A172 (cell line): ENCODE data around the gene DBNDD2. TPM values are rescaled to one million over a fixed set of nuclear protein-coding genes. Genes with fewer than 3 reads are reported as not detected.

ENCODE experiments used
- DNase-seq: peaks from one replicate; pipeline ENCODE4 v3.0.0-alpha.2; 2015; ENCODE audit warnings: low spot score
- total RNA-seq: library from RNA; depleted of rRNA; stranded (reverse); fragments of >200 nt; shearing (Covaris generic); gene quantifications from 2 replicates; pipeline ENCODE4 v1.2.3, GENCODE V29; 2014

Gene DBNDD2
- total RNA-seq, 1 experiment from 2014 or later: 1.7 TPM

DNA sequence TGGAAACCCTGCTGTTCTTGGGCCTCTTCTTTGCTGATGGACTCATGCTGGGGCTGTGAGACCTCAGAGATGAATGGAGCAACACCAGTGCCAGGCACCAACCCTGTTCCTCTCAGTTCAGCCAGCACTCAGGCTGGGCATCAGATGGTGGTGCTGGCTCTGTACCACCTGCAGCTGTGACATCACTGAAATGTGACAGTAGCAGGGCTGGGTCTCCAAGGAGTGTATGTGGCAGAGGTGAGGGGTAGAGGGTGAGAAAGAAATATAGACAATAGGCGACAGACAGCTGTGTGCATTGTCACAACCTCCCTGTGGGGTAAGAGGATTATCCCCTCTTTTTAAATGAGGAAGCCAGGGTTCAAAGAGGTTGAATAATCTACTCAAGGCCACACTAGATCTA lies 29.9 kb upstream of the DBNDD2 start, which contains the start of gene TP53TG5:
TP53TG5 (minus strand) TSS at position 135 of the 400 bp plus-strand sequence; CDS start at position 46, 89 bp downstream.
- DNase-seq: no peak

DNA sequence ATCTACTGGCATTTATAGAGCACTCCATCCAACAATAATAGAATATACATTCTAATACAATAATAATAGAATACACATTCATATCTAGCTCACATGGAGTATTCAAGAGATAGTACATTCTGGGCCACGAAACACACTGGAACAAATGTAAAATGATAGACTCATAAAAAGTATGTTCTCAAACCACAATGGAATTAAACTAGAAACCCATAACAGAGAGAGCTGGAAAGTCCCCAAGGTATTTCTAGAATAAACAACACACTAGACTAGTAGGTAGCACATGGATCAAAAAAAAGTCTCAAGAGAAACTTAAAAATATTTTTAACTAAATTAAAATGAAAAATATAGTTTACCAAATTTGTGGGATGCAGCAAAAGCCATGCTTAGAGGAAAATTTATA lies 20.8 kb upstream of the DBNDD2 start:
- no peak for DNase-seq

DNA sequence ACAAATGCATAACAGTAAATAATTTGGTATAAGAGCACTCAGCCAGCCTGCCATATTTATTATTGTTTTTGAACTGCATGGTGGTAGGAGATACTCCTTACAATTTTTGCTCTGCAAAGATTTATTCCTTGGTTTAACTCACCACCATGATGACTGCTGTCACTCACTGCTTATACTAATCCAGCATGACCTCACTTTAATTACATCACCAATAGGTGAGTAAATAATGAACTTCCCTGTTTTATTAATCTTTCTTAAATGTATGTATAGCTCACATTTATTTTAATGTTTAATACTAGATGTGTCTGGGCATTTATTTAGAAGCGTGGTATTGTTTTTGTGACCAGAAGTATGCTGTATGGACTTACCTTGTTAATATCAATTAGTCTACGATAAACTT lies 17.2 kb upstream of the DBNDD2 start:
- DNase-seq: no peak

DNA sequence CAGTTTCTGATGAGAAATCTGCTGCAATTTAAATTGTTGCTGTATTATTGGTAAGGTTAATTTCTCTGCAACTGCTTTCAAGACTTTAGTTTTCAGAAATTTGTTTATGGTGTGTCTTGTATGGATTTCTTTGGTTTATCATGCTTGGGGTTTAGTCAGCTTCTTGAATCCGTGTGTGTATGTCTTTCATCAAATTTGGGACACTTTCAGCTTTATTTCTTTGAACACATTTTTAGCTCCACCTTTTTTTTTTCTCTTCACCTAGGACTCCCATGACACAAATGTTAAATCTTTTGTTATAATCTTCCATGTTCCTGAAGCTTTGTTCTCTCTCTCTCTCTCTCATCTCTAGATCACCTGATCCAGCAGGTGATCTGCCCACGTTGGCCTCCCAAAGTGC lies 16.5 kb upstream of the DBNDD2 start:
- no peak for DNase-seq

DNA sequence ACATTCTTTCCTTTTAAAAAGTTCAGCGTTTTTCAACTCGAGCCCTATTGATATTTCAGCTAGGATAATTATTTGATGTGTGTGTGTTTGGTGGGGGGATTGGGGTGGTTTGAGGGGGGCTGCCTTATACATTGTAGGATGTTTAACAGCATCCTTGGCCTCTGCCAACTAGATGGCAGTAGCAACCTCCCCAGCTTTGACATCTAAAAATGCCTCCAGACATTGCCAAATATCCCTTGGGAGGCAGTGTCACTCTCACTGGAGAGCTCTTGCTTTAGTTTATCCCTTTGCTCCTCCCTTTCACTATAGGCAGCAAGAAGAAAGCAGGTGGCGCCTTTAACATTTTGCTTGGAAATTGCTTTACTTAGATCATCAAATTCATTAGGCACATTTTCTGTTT lies 15.4 kb upstream of the DBNDD2 start:
- no peak for DNase-seq

DNA sequence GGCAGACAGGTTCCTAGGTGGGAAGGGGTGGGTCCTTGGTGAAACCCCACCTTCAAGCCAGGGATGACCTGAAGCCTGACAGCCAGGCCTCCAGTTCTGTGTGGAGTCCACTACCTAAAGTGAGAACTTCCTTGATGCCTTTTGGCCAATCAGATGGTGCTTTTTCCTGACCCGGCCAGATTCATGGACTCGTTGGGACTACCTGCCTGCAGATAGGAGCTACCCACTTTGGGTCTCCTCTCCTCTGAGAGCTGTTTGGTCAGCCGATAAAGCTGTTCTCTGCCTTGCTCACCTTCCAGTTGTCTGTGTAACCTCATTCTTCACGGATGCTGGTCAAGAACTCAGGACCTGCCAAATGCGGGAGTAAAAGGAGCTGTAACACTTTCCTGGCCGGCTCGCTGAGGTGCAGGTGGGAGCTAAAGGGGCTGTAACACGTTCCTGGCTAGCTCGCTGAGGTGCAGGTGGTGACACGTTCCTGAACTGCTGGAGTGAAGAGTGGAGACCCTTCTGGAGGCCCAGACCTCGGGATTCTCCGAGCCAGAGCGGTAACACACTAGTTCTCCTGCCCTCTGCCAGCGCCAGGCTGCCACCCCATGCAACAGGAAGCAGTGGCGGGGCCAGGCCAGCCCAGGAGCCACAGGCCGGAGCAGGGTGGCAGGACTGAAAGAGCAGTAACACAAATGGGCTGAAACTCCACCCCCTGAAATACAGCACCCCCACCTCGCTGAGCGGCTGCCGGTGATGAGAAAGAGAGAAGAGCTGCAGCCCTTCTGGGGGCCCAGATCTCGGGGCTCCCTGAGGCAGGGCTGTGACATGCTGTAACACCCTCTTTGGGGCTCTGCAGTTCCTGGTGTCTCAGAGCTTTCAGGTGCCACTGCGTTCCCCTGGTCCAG lies 13.6 kb upstream of the DBNDD2 start:
- no peak for DNase-seq

DNA sequence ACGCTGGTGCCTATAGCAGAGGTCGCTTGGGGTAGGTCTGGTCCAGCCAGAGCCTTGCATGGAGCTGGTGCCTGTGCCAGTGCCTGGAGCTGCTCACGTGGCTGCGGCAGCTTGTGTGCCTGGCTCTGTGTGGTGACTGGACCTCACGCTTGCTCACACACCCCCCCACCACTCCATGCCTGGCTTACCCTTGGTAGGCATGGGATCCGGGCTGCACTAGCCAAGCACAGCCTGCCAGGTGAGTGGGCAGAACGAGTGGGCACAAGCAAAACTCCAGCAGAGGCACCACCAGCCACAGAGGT lies 13.0 kb upstream of the DBNDD2 start:
- DNase-seq: no peak

DNA sequence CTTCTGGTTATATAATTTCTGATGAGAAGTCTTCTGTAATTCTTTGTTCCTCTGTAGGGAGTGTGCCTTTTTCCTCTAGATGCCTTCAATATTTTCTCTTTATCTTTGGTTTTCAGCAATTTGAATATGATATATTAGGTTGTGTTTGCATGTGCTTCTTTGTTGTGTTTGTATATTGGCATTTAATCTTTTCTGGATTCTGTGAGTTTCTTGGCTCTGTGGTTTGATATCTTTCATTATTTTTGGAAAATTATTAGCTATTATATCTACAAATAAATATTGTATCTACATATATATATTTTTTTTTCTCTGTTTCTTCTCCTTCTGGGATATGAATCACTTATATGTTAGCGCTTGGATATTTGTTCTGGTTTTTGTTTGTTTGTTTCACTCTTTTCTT lies 9.1 kb upstream of the DBNDD2 start:
- DNase-seq: no peak

DNA sequence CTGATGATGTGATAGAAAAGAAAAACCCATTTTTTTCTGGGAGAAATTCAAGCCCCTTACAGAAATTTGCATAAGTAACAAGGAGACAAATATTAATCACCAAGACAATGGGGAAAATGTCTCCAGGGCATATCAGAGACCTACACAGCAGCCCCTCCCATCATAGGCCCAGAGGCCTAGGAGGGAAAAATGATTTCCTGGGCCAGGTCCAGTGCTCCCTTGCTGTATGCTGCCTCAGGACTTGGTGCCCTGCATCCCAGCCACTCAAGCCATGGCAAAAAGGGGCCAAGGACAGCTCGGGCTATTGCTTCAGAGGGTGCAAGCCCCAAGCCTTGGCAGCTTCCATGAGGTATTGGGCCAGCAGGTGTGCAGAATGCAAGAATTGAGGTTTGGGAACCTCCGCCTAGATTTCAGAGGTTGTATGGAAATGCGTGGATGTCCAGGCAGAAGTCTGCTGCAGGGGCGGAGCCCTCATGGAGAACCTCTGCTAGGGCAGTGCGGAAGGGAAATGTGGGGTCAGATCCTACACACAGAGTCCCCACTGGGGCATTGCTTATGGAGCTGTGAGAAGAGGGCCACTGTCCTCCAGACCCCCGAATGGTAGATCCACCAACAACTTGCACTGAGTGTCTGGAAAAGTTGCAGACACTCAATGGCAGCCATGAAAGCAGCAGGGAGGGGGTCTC lies 7.6 kb upstream of the DBNDD2 start:
- DNase-seq: no peak

DNA sequence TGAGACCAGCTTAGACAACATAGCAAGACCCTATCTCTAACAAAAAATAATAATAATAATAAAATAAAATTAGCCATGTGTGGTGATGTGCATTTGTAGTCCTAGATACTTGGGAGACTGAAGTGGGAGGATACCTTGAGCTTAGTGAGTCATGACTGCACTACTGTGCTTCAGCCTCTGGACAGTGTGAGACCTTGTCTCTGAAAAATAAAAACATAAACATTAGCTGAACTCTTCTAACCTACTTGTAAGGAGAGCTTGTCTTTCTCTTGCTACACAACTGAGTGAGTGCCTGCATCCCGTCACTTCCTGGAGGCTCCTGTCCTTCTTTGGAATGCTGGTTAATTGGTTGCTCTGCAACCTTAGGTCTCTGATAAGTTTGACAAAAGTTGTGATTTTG lies 5.1 kb upstream of the DBNDD2 start:
- no peak for DNase-seq

DNA sequence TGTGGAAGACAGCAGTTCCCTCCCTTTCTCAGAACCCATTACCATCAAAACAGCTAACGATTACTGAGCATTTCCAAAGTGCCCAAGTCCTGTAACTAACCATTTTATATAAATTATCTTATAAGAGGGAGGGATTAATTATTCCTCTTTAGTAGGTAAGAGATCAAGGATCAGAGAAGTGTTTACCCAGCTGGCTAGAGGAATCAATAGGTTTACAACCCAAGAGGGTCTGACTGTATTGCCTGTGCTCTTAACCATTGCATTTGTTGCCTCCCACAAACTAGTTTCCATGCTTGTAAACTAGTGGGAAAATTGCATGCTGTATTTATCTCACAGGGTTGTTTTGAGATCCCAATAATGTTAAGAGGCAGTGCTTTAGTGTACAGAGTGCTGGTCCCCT lies 3.7 kb upstream of the DBNDD2 start:
- no peak for DNase-seq

DNA sequence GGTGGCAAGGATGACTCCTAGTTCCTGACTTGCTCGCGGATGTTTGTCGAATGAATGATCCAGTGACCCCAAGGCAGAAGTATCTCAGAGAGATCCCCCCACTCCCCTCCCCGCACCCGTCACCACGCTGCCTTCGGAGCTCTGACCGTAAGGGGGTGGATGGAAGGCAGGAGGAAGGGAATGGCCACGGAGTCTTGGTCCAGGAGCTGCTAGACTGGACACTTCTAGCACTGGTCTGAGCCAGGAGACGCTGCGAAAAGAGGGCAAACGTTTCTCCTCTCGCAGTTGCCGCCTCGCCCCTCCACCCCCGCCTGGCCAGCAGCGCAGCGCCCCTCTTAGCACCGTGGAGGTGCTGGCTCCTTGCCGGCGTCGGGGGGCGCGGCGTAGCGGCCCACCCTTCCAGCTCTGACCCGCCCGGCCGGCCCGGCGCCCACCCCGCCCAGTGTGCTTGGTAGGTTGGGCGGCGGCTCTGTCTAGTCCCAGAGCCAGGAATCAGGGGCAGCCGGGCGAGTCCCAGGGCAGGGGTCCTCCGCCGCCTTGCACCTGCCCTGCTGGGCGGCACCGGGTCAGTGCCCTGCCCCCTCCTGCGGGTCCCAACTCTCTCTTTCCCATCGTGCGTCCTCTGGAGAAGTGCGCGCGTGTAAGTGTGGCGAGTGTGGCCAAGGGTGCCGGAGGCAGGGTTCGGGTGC lies 2.4 kb upstream of the DBNDD2 start:
- DNase-seq: no peak

DNA sequence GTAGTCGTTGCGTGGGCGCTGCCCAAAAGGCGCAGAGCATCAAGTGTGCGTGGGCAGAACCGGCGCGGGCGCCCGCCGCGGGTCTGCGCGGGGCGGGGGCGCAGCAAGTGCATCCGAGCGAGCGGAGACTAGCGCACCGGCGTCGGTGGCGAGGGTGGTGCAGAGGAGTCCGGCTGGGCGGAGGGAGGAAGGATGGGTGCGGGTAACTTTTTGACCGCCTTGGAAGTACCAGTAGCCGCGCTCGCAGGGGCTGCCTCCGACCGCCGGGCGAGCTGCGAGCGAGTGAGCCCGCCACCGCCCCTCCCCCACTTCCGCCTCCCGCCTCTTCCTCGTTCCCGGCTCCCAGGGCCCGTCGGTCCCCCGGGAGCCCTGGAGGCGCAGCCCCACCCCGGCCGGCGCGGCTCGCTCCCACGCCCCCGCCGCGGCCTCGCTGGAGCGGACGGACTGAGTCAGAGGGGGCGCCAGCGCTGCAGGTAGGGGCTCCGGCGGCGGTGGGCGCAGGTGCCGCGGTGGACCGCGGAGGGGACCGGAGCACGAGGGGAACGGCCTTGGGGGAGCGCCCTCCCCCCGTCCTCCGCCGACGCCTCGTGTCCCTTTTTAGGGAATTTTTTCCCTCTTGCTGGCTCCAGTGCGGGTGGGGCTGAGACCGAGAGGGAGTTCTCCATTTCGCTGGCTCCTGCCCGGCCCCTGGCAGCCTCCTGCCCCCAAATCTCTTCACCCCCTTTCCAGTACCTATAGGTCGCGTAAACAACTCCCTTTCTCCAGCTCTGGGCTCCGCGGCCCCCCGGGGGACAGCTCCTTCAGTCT lies 1.6 kb upstream of the DBNDD2 start:
- peak; percentile 25 for DNase-seq

DNA sequence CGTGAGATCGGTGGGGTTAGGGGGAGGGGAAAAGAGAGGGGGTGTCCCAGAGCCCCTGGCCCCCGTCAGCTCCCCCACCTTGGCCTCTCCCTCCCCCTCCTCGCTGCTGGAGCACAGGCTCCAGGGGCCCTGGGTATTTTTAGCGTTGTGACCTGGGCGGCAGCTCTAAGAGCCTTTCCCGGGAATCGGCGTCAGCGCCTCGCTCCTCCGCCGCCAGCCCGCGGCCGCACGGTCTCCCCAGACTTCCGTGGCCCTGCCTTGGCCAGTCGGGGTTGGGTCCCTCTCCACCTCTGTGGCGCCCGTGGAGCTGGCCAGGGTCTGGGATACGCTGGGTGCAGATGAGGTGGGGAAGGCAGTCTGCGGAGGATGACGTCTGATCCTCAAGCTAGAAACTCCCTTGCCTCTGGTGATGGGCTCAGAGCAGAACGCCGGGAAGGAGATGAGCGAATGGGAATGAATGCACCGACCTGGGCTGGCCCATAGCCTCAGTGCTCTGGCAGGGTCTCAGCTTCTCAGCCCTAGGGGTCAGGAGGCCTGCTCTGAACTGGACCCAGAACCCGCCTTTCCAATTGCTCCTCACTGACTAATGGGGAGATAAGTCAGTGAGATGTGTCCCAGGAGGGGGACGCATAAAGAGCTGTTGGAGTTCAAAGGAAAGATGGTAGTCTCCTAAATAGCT lies 883 bp upstream of the DBNDD2 start:
- DNase-seq: no peak

DNA sequence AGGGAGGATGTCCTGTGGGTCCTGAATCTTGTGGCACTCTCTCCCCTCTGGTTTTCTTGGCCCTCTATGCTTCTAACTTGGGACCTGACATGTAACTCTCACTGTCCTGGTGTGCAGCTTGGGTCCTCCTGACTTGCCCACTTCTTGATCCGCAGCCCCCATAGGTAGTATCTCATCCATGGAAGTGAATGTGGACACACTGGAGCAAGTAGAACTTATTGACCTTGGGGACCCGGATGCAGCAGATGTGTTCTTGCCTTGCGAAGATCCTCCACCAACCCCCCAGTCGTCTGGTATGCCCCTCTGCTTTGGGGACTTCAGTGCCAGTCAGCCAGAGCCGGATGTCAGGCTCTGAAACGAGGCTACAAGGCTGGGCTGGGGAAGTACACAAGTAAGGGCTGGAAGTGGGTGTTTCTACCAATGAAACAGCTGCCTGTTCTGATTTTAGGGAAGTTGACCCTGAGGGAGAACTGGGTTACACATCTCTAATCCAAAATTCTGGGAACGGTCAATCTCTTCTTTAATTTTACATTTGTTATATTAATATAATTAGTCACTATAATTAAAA lies 641 bp downstream of the DBNDD2 start:
- no peak for DNase-seq

DNA sequence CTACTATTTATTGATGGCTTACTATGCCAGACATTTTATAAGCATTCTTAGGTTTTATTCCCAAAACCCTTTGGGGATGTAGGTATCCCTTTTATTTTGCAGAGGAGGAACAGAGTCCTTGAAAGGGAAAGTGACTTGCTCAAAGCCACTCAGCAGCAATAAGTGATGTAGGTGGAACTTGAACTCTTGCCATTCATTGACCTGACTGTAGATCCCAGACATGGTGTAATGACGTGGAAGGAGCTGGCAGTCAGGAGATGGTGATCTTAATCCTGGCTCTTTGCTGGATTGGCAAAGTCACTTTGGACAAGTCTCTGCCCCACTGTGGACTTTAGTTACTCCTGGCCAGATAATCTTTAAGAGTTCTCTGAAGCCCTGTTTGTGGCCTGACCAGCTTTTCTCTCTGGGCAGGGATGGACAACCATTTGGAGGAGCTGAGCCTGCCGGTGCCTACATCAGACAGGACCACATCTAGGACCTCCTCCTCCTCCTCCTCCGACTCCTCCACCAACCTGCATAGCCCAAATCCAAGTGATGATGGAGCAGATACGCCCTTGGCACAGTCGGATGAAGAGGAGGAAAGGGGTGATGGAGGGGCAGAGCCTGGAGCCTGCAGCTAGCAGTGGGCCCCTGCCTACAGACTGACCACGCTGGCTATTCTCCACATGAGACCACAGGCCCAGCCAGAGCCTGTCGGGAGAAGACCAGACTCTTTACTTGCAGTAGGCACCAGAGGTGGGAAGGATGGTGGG lies 1.6 kb downstream of the DBNDD2 start:
- no peak for DNase-seq

DNA sequence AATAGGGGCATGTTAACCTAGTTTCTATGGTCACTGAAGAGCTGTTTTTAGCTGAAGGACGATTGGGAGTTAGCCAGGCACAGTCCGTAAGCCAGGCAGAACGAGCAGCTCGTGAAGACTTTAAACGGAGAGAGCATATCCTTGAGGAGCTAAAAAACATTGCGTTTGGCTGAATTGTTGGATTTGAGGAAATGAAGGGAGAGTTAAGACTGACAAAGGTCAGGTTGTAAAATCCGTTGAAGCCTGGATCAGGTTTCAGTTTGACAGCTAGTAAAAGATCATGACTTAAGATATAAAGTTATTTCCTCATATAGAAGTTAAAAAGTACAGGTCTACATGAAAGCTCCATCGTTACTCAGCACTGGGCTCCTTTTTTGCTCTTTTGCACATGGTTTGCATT lies 2.8 kb downstream of the DBNDD2 start:
- no peak for DNase-seq

DNA sequence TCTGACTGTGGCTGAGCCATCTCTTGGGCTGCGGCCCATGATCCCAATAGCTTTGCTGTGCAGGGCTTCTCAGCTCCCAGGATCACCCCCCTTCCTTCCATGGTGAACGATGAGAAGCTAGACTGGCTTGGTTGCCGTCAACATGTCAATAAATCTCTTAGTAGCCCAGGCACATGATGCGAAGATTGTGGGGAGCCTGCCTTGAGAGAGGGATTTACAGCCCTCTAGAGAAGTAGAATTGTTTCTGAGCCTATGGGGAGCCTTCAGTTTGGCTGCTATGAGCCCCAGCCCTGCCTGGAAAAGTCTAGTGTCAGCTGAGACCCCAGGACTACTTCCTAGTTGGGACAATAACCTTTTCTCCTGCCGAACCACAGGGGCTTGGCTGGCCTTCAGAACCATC lies 4.6 kb downstream of the DBNDD2 start:
- DNase-seq: no peak

DNA sequence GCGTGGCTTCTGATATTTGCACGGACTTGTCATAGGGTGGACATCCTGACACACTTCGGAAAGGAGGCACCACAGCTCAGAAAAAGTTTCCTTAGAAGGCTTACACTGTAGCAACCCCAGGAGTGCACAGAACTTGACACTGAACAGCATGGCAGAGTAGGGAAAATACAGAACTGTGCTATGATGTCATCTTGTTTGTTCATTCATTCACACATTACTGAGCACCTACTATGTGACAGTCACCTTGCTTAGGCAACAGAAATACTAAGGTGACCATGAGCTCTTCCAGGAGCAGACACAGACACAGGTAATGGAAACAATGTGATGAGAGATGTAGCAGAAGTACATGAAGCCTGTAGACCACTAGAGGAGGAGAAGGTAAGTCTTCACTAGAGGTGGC lies 5.4 kb downstream of the DBNDD2 start:
- DNase-seq: no peak
